A172 (cell line): ENCODE measurements around the gene MFAP5. TPM values are rescaled to one million over a fixed set of nuclear protein-coding genes. Genes with fewer than 3 reads are reported as not detected.

Experiments
- DNase-seq: peaks from one replicate; pipeline ENCODE4 v3.0.0-alpha.2; 2015; ENCODE audit warnings: low spot score
- total RNA-seq: library from RNA; depleted of rRNA; stranded (reverse); fragments of >200 nt; shearing (Covaris generic); gene quantifications from 2 replicates; pipeline ENCODE4 v1.2.3, GENCODE V29; 2014; rRNA removed

The MFAP5 gene, protein sequence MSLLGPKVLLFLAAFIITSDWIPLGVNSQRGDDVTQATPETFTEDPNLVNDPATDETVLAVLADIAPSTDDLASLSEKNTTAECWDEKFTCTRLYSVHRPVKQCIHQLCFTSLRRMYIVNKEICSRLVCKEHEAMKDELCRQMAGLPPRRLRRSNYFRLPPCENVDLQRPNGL
- total RNA-seq: 0.65 and 2.4 TPM in 2 replicates

DNA sequence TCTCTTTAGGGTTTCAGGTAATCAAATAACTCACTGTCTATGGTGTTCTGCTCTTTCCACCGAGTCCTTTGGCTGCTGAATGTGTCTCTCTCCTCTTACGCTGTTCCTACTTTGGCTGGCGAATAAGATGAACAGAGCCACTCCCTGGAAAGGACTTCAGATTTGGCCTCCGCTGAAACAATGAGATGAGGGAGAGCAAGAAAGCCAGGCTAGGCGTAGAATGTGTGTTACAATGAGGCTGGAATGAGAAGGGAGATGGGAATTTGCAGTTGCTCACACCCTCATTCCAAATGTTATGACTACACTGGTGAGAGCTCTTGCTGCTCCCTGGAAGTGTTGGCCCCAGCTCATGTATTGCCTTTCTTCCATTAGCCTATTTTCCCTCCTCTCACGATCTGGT lies at the start of gene MFAP5:
Gene MFAP5 (minus strand): TSS at position 234 of the 400 bp plus-strand sequence. CDS start 722 bp downstream, outside the sequence.
- DNase-seq: no peak

DNA sequence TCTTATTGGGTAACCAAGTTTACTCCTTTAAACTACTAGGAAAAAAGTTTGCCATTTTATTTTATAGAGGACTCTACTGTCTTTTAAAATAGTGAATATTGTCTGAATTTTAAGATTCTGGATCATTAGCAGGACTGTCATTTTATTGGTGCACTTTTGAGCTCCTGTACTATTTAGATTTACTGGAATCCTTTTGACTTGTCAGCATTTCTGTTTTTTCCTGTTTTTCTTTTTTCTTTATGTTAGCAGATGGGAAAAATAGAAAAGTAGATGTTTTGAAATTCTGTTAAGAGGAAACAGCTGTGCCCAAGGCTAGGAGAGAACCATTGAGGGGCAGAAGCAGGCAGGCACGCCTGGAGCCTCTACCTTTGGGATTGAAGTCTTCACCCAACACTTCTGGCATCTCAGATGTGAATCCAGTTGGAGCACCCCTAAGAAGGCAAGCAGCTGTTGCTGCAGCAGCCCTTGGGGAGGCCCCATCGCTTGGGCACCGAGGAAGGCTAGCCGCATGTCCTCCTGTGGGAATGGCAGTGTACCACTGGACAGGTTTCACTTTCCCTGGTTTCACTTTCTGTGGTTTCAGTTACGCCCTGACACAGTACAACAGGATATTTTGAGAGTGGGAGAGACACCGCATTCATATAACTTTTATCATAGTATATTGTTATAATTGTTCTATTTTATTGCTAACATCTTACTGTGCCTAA lies 46.7 kb upstream of the MFAP5 start:
- DNase-seq: no peak

DNA sequence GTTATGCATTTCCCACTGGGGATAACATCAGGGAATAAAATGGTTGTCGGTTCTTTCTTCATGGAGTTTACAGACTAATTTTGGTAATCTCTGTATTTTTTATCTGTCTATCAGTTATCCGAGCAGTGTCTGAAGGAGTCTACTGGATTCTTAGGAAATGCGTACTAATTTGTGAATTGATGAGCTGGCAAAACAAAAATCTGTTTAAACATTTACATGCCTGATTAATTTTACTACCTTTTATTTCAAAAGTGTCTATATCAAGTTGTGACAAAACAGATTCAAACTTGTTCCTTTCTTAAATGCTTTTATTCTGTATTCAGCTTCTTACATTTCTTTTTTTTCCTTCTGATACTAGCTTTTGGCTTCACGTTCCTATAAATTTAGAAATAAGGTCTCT lies 39.5 kb upstream of the MFAP5 start:
- DNase-seq: no peak

DNA sequence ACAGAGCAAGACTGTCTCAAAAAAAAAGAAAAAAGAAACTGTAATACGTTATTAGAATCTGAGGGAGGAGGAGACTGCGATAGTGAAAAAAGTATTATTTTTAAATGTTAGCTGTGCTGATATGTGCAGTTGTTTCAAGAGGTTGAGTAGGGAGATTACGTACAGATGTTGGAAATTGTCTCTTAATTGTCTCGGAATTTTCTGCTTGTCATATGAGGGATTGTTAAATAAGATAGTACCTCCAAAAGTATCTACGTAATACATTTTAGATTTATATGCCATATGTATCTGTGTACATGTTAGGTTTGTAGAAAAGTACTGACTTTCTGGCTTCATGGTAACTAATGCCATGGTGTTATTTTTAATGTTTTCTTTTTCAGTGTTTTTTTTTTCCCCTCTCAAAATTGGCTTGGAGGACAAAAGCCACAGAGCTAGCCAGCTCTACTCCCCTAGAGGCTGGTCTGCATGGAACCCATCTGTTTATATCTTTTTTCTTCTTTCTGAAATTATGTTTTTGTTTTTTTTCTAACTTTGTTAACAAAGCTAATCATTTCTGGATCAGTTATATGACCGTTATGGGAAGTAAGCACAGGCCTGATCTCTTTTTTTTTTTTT lies 38.5 kb upstream of the MFAP5 start:
- no peak for DNase-seq

DNA sequence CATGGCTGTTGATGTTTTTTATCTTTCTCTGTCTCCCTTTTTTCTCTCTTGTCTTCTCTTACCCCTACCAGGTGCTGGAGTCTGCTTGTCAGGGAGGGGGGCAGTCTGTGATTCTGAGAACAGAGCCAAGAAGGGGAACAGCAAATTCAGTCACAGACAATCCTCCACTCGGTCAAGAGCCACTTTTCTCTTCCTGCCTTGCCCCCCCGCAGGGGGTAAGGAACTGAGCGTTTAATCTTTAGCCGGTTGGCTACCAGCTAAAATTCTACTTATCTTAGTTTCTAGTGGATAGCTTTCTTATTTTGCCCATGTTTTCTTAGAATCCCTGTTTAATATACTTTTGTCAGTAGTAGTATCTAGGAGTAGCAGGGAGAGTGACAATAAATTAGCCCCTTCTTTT lies 37.1 kb upstream of the MFAP5 start:
- DNase-seq: no peak

DNA sequence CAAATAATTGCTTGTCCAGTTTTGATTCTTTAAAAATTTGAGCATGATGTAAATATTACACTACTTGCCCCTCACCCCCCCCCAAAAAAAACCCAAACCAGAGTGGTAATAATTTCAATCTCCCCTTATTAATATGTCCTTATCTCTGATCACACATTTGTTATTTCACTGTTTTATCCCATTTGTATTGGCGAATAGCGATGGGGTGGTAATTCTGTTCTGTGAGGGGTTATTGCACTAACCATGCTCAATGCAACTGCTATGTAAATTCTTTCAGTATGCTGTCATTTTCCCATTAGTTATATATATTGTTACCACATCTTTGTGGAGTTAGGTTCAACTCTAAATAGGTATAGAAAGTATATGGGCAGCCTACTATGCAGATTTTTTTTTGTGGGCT lies 36.3 kb upstream of the MFAP5 start:
- DNase-seq: no peak

DNA sequence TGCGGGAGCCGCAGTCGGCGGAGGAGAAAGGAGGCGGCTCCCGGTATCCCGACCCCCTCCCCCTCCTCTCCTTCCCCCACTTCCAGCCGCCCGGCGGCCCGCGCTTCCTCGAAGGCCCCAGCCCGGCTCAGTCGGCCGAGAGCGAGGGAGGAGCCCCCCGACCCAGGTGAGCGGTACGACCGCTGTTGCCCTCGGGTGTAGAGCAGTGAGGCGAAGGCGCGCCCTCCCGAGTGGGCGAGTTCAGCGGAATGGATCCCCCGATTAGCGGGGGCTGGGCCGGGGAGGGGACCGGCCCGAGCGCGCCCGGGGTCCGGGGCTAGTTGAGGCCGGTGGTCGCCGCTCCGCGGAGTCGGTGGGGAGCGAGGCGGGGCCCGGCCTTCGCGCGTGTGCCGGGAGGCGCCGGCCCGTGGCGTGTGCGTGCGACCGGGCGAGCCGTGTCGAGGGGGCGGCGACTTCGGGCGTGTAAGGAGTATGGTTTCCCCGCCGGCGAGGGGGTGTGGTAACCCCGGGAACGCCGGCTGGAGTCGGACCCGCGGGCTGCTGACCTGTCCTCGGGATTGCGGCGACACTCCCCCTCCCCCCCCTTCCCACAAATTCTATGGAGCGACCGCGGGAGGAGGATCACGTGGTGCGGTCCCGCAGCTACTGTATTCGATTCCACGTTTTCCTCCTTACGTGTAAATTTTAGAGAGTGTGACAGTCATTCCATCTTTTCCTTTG lies 35.7 kb upstream of the MFAP5 start:
- DNase-seq: no peak

DNA sequence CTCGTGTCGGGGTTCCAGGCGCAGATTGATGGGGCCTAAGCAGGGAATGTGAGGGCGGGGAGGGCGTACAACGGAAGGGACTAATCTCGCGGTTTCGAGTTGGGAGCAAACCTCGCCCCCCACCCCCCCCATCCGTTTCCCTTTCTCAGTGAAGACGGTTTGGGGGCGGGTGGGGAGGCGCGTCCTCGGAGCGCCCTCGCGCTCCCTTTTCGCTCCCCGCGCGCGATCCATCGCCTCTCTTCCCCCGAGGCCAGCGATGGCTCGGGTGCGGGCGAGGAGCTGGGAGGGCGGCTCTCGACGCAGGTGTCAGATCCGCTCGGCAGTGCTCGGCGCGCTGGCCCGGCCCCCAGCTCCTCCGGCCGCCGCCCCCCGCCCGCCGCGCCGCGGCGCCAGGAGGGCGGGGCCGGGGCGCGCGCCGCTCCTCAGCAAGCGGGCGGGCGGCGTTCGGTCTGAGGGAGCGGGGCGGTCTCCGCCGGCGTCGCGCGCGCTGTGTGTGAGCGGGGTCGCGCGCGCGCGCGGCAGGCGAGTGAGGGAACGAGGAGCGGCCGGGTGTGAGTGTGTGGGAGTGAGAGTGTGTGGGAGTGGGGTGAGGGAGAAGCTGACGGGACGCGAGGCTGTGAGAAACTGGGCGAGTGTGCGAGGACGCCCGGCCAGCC lies 35.0 kb upstream of the MFAP5 start, which contains the start of gene RIMKLB:
Gene RIMKLB (plus strand): TSS at position 516 of the 656 bp plus-strand sequence. CDS start 15,876 bp downstream, outside the sequence.
- DNase-seq: peak; percentile 58

DNA sequence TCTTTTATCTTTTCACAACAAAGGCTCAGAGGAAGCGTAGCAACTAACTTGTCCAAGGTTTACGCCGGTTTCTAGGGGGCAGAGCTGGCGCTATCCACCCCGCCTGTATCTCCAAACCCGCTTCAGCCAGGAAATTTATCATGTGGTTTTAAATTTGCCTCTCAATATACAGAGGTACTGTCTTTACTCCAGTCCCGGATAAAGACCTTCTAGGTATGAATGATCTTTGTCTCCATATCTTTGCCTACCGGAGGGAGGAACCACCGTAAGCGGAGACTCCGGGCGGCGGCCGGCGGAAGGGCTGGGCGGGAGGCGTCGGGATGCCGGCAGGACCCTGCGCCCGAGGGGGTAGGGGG lies 34.5 kb upstream of the MFAP5 start:
- DNase-seq: no peak

DNA sequence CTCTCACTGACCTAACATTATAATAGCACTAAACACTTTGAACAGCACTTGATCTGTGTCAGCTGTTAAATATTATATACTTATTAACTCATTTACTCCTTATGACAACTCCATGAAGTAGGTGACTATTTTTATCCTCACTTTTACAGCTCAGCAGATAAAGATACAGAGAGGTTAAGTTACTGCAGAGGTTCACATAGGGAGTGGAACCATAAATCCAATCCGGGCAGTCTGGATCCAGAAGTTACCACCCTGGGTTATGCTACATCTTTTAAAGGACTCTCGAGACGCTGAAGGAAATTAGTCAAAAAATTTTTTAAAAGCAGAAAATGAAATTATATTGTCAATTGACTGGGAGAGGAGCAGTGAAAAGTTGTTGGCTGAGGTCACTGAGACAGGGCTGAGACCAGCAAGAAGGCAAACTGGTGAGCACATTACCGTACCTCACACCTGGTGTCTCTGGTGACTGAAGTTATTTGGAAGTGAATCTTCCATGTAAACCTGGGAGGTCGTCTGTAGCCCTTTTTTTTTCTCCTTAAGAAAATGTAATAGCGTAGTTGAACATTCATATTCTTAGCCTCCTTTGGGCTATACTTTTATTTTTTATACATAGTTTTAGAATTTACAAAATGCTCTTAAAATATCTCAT lies 33.9 kb upstream of the MFAP5 start:
- DNase-seq: no peak

DNA sequence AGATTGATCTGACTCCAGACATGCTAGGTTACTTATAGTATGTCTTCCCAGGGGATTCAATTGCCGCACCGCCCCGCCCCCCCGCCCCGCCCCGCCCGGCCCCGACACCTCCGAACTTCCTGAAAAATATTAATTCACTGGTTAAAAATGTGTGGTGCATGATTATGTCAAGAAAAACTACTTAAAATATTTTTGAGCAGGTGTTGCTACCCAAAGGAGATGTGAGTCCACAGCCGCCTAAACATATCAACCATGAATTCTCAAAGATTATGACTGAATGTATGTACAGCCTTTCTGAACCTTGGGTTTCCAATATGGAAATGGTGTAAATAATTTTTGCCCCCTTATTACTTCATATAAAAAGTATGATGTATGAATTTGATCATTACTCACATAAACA lies 32.5 kb upstream of the MFAP5 start:
- DNase-seq: no peak

DNA sequence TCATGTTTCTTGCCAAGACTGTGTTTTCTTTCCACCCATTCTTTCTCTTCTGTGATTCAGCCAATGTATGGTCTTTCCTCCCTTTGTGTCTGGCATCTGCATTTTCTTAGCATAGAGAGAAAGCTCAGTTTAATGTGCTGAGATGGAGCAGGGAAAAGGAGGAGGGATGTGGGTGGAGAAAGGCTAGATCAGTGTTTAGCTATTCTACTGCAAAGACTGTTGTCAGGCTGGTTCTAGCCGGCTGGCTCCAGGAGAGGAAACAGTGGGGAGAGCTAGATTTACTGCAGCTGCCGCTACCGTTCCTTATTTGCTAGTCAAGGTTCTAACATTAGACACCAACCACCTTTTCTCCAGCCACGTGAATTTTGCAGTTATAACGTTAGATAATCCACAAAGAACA lies 29.9 kb upstream of the MFAP5 start:
- DNase-seq: peak; percentile 44

DNA sequence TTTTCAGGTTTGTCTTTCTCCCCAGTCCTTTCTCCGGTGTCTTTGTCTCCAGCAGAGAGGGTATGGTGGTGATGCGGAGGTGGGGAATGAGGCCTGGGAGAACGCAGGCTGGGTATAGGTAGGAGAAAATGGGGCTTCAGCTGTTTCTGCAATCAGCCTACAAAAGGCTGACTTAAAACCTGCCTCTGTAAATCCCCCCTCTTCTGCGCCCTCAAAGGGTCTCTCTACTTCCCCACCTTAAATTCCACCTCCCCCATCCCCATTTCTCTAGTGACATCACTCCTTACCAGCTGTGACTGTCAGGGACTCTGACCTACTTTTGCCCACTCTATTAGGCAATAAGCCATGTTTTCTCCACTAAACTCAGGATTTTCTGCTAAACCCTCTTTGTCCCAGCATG lies 27.1 kb upstream of the MFAP5 start:
- no peak for DNase-seq

DNA sequence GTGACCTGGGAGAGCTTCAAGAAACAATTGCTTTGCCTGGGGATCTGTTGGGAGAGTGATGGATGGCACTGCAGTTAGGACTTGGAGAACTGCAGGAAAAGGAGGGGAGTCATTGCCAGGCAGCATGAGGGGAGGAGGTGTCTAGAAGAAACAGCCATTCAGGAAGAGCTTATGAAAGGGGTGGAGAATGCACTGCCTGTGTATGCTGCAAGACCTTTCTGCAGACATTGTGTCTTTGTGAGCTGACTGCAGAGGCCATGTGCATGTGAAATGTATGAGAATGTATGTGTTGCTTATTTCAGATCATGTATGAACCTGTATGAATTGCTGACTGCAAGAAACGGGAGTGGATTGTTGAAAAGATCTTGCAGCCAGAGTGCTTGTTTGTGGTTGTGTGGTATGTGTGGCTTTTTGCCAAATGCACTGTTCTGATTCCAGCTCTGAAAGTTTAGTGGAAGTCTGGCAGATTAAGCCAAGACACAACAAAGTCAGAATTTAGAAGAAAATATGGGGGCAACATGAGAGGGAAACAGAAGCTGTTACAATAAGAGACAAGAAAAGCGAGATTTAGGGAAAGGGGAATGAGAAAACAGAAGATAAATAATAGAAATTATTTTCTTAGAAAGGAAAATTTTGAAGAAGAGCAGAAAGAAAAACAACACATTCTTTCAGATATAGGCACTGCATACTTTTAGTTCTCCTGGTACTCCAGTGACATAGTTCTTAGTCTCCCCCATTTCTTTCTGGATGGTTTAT lies 25.4 kb upstream of the MFAP5 start:
- peak; percentile 84 for DNase-seq

DNA sequence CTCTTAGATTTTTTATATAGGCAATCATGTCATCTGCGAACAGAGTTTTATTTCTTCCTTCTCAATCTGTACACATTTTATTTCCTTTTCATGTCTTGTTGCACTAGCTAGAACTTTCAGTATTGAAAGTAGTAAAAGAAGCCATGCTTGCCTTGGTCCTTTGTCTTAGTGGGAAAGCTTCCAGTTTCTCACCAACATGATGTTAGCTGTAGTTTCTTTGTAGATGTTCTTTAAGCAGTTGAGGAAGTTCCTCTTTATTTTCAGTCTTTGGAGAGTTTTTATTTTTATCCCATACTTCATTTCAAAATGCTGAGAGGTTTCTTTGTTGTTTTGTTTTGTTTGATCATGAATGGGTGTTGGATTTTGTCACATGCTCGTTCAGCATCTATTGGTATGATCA lies 22.4 kb upstream of the MFAP5 start:
- DNase-seq: no peak

DNA sequence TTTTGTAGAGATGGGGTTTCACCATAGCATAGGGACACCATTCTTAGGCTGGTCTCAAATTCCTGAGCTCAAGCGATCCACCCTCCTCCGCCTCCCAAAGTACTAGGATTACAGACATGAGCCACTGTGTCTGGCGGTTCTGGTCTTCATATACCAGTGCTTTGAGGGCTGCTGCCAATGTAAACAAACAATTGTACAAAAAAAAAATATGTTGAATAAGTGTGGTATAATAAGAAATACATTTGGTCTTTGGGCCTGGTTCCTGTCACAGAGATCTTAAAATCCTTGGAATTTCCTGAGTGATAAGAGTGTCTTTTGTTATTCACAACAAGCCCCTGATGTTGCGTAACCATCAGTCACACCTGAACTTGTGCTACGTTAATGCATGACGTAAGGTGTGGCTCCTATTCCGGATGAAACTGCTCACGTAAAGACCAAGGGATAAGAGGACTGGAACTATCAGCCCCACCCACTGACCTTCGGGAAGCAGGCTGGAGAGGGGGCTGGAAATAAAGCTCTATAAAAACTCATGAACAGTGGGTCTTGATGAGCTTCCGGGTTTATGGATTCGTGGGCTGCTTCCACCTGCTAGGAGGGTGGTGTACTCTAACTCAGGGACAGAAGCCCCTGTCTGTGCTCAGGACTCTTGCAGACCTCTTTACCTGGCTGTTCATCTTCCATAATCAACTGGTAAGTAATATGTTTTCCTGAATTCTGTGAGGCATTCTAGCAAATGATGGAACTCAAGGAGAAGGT lies 18.7 kb upstream of the MFAP5 start:
- DNase-seq: peak; percentile 59

DNA sequence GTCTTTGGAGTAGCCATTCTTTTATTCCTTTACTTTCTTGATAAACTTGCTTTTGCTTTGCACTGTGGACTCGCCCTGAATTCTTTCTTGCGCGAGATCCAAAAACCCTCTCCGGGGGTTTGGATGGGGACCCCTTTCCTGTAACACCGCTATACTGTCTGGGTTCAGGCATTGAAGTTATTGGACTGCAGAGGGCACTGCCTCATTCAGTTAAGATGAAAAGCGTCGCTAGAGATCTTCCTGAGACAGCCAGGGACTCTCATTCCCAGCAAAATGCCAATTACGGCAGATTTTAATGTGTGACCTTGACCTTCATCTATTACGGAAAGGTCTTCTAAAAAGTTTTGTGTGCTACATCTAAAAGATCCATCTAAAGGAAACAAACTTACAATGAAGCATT lies 17.9 kb upstream of the MFAP5 start:
- no peak for DNase-seq

DNA sequence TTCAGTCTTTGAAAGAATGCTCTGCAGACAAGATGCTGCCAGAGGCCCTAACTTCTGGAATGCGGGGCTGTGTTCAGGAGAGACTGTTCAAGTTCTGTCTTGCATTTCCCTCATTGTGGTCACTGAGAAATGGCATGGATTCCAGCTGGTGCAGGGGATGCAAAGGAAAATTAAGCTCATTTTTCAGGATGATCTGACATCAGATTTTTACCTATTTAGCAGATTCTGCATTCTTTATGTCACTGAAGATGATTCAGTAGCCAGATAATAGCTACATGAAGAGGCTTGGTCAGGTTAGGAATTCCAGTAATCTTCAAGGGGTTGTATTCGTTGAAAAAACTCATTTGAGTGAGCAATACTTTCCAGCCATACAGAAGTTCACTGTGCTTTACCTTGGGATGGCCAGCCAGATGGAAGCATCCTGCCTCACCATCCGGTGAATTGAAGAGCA lies 16.1 kb upstream of the MFAP5 start:
- peak; percentile 80 for DNase-seq

DNA sequence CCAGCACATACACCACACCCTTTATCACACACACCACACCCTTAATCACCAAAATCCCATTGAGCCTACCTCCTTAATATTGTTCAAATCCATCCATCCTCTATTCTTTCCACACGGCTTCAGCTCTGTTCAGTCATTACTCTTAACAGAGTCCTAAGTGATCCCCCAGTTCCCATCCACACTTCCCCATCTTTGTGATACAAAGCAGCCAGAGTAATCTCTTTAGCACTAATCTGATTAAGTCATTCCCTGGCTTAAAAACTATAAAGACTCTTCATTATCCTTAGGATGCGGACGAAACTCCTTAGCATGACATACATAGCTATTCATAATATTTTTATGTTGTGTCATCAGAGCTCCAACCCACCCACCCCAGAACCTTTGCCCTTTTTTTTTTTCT lies 14.7 kb upstream of the MFAP5 start:
- no peak for DNase-seq

DNA sequence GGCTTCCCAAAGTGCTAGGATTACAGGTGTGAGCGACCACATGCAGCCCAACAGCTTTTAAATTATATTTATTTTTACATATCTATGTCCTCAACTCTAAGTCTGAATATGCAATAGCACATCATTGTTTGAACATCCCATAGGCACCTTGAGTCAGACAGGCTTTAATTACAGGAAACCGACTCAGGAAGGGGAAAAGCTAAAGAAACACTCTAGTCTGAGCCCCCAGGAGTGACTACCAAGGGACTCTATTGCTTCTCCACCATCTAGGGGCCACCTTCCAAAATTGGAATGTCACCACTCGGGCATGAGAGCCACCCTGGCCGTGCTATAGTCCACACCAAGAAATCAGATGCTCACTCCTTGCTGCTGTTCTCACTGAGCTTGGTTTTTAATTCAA lies 14.0 kb upstream of the MFAP5 start:
- no peak for DNase-seq
